GM12878 (cell line): Measurements from ENCODE around the gene LRRC27. TPM values are rescaled to one million over a fixed set of nuclear protein-coding genes. Genes with fewer than 3 reads are reported as not detected.

ENCODE experiments used
- ATAC-seq: fragments of 200-7000 bp; cut with Tn5 transposase; 3 replicates; pipeline ENCODE4 v1.9.1; 2020; ENCODE audit warnings: mild to moderate bottlenecking, moderate library complexity
- BruUV-seq: library from RNA; stranded (reverse); fragments of 400-500 nt; replicated peaks from 2 replicates; lab custom pipeline; 2021; lab: Mats Ljungman, UMichigan
- CTCF ChIA-PET: fragments of 300-600 bp; sonication (Branson Sonifier 250); formaldehyde crosslinking; extraction: SDS; loops from one replicate; lab custom pipeline; 2021; ENCODE audit warnings: inconsistent platforms; lab: Yijun Ruan, JAX
- POLR2A ChIA-PET: fragments of 350-600 bp; formaldehyde crosslinking; extraction: SDS; loops from one replicate; lab custom pipeline; 2021; ENCODE audit warnings: inconsistent platforms; lab: Charles Lee
- RAD21 ChIA-PET: fragments of 300-600 bp; sonication (Branson Sonifier 250); formaldehyde crosslinking; loops from one replicate; lab custom pipeline; 2023; ENCODE audit warnings: antibody characterized with exemption; ENCODE audit not compliant: unreplicated experiment; lab: Charles Lee
- SMC1A ChIA-PET: fragments of 300-600 bp; sonication (Branson Sonifier 250); formaldehyde crosslinking; loops from one replicate; lab custom pipeline; 2023; ENCODE audit not compliant: unreplicated experiment, uncharacterized antibody; lab: Charles Lee
- DNase-seq: peaks from one replicate; pipeline ENCODE4 v3.0.0-alpha.2; 2011; ENCODE audit warnings: low read depth, low spot score
- FAIRE-seq: peaks from 3 replicates; lab custom pipeline; 2011; peaks lifted over from hg19 to GRCh38; lab: Jason Lieb, UNC
- H2AFZ ChIP-seq: 2 replicates; pipeline ENCODE4 v1.6.0; 2011; ENCODE audit warnings: low read depth, low read length, control low read depth; ENCODE audit not compliant: control insufficient read depth
- H3K27ac ChIP-seq: 2 replicates; pipeline ENCODE4 v1.5.1; 2011; ENCODE audit warnings: control low read depth; ENCODE audit not compliant: control insufficient read depth, insufficient read depth
- H3K27me3 ChIP-seq, 2 experiments: replicated peaks in 1 of 2; 2 replicates each; pipeline versions ENCODE4 v1.6.0 to v1.6.1; 2011; ENCODE audit warnings: low read length in 1 of 2; ENCODE audit not compliant: control insufficient read depth in 2 of 2, insufficient read depth in 2 of 2
- H3K36me3 ChIP-seq, 2 experiments: 2 replicates each; pipeline ENCODE4 v1.5.1; 2011; ENCODE audit warnings: low read length in 1 of 2; ENCODE audit not compliant: control insufficient read depth in 2 of 2, insufficient read depth in 2 of 2
- H3K4me1 ChIP-seq: 2 replicates; pipeline ENCODE4 v1.6.1; 2011; ENCODE audit warnings: mild to moderate bottlenecking, low read length, moderate library complexity, mixed read lengths; ENCODE audit not compliant: control insufficient read depth, insufficient read depth
- H3K4me2 ChIP-seq: 2 replicates; pipeline ENCODE4 v1.6.0; 2011; ENCODE audit warnings: control low read depth; ENCODE audit not compliant: control insufficient read depth, insufficient read depth
- H3K4me3 ChIP-seq: fragments of 200-600 bp; sonication (generic); 2 replicates; pipeline ENCODE4 v1.5.1; 2016
- H3K79me2 ChIP-seq: 2 replicates; pipeline ENCODE4 v1.6.0; 2011; ENCODE audit warnings: low read length; ENCODE audit not compliant: control insufficient read depth, insufficient read depth
- H3K9ac ChIP-seq: 2 replicates; pipeline ENCODE4 v1.8.0; 2011; ENCODE audit warnings: low read length, control low read depth, mixed read lengths; ENCODE audit not compliant: control insufficient read depth, insufficient read depth
- H3K9me3 ChIP-seq: replicated peaks from 3 replicates; pipeline ENCODE4 v1.5.1; 2011; ENCODE audit warnings: mild to moderate bottlenecking, low read length; ENCODE audit not compliant: control insufficient read depth, insufficient read depth
- H4K20me1 ChIP-seq: 2 replicates; pipeline ENCODE4 v1.6.0; 2011; ENCODE audit not compliant: control insufficient read depth, insufficient read depth
- CBFB ChIP-seq: IDR thresholded peaks from 2 replicates; pipeline ENCODE4 v1.6.1; 2016; ENCODE audit warnings: antibody characterized with exemption, low read depth
- NR2F1 ChIP-seq: fragments of 450-650 bp; conservative IDR thresholded peaks from 2 replicates; pipeline ENCODE4 v1.6.1; 2017; ENCODE audit warnings: mild to moderate bottlenecking
- POU2F2 ChIP-seq: IDR thresholded peaks from 3 replicates; pipeline ENCODE4 v1.6.1; 2011; ENCODE audit warnings: low read depth, mild to moderate bottlenecking, low read length, borderline replicate concordance
- SIN3A ChIP-seq: IDR thresholded peaks from 2 replicates; pipeline ENCODE4 v1.6.1; 2012; ENCODE audit warnings: low read depth, low read length, improper control_type of control experiment
- WGBS: methylation state at CpG from one replicate; pipeline ENCODE4 v1.1.6; 2016; ENCODE audit warnings: low lambda C conversion rate; ENCODE audit not compliant: insufficient replicate concordance, insufficient coverage; ENCODE audit errors: missing lambda C conversion rate; 5-methylcytosine and 5-hydroxymethylcytosine counted together
- in situ Hi-C: fragments of 300-500 bp; cut with MboI; formaldehyde crosslinking; loops from 9 replicates; pipeline ENCODE4 v1.14.3; 2018; ENCODE audit warnings: mixed read lengths
- intact Hi-C: fragments of 100-400 bp; cut with micrococcal nuclease; formaldehyde crosslinking; loops from one replicate; pipeline ENCODE4 v1.14.2; 2022; ENCODE audit not compliant: unreplicated experiment
- polyA plus RNA-seq, 11 experiments: library from polyadenylated mRNA; depleted of rRNA in 4 of 11; unstranded in 6 of 11; stranded (reverse) in 5 of 11; fragments of >200 nt; fragmentation: Nextera tagmentation in 4 of 11; fragmentation: Illumina TruSeq in 1 of 11; extraction: Ambion mirVana in 4 of 11; extraction: Trizol in 1 of 11; gene quantifications; 1 replicate in 1 of 11; 2 replicates in 10 of 11; pipeline versions ENCODE4 v1.2.1 to v1.2.3, GENCODE V29; 2011 to 2016; ENCODE audit warnings: inconsistent platforms in 2 of 11, missing spikeins in 2 of 11, low read depth in 1 of 11
- total RNA-seq, 4 experiments: library from RNA; depleted of rRNA in 3 of 4; stranded (reverse); fragments of >200 nt in 3 of 4; fragmentation: Illumina TruSeq in 1 of 4; extraction: Trizol in 1 of 4; gene quantifications; 2 replicates each; pipeline versions ENCODE4 v1.2.1 to v1.2.3, GENCODE V29; 2013 to 2021
- TF ChIP-seq, protein P1 (sequence below): fragments of 450-650 bp; formaldehyde crosslinking; IDR thresholded peaks from 2 replicates; pipeline ENCODE4 v1.4.0; 2022; ENCODE audit warnings: mild to moderate bottlenecking, moderate library complexity
- TF ChIP-seq, protein P2 (sequence below): fragments of 450-650 bp; IDR thresholded peaks from 2 replicates; pipeline ENCODE4 v1.6.1; 2017; ENCODE audit warnings: mild to moderate bottlenecking, moderate library complexity
- TF ChIP-seq, protein P3 (sequence below): IDR thresholded peaks from 2 replicates; pipeline ENCODE4 v1.6.1; 2012; ENCODE audit warnings: improper control_type of control experiment, low read depth, low read length; ENCODE audit not compliant: insufficient replicate concordance

Gene LRRC27
- total and polyA plus RNA-seq, 10 of the 15 experiments (the other 5 are each of a cell fraction or from before 2014, with no cell fraction given): 0.48 to 6.9 (median 4.7) TPM

DNA sequence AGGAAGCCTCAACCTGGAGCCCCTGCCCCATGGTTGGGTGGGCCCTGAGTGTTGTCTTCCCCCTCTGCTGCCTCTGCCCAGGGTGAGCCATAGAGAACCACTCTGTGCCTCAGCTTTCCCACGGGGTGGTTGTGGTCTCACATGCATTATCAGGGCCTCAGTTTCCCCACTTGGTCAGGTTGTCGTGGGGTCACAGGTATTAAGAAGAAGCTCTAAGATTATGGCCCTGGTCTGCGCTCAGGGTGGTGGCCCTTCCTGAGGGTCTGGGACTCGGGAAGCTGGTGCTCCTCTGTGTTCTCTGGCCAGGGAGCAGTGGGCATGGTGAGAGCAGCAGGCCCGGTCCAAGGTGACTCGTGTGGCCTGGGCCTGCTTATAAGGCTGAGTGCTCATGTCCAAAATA is 17.8 kb downstream of the LRRC27 start:
- Histone ChIP-seq H4K20me1 (no peaks in the 10 kb centered on the region), H3K9me3 (no peaks in the 10 kb centered on the region), H3K4me1 (no peaks in the 10 kb centered on the region), H3K27me3 (no peaks in the 10 kb centered on the region), H3K4me2 (no peak overlapping the region), H2AFZ (no peak overlapping the region), H3K36me3 (no peaks in the 10 kb centered on the region), H3K79me2 (no peaks in the 10 kb centered on the region), H3K27ac (no peak overlapping the region), H3K4me3 (no peak overlapping the region), H3K9ac (no peak overlapping the region)
- intact Hi-C loops (no loop called here), in situ Hi-C loops (loop anchor here (5.0 kb wide), 1 partner anchor 127 kb away; no protein-coding TSS in a partner anchor)
- CTCF ChIA-PET: interaction anchor here (1.0 kb wide), 1 partner anchor 27 kb away, joined by 3 read pairs; no protein-coding TSS in a partner anchor
- FAIRE-seq (no peak), ATAC-seq (no peak), DNase-seq (no peak)
- 55% methylated on average over 6 of the region's 6 CpGs for WGBS
- POLR2A ChIA-PET: no interaction called here
- SMC1A ChIA-PET: no interaction called here
- BruUV-seq: no TSS peak
- RAD21 ChIA-PET: no interaction called here
- TF ChIP-seq, protein P1, sequence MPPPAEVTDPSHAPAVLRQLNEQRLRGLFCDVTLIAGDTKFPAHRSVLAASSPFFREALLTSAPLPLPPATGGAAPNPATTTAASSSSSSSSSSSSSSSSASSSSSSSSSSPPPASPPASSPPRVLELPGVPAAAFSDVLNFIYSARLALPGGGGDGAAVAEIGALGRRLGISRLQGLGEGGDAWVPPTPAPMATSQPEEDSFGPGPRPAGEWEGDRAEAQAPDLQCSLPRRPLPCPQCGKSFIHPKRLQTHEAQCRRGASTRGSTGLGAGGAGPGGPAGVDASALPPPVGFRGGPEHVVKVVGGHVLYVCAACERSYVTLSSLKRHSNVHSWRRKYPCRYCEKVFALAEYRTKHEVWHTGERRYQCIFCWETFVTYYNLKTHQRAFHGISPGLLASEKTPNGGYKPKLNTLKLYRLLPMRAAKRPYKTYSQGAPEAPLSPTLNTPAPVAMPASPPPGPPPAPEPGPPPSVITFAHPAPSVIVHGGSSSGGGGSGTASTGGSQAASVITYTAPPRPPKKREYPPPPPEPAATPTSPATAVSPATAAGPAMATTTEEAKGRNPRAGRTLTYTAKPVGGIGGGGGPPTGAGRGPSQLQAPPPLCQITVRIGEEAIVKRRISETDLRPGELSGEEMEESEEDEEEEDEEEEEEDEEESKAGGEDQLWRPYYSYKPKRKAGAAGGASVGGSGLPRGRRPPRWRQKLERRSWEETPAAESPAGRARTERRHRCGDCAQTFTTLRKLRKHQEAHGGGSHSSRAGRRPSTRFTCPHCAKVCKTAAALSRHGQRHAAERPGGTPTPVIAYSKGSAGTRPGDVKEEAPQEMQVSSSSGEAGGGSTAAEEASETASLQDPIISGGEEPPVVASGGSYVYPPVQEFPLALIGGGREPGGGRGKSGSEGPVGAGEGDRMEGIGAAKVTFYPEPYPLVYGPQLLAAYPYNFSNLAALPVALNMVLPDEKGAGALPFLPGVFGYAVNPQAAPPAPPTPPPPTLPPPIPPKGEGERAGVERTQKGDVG (CRISPR knock-in tag): no peak
- TF ChIP-seq POU2F2: no peak
- no peak for TF ChIP-seq SIN3A
- no peak for TF ChIP-seq CBFB
- TF ChIP-seq, protein P2, sequence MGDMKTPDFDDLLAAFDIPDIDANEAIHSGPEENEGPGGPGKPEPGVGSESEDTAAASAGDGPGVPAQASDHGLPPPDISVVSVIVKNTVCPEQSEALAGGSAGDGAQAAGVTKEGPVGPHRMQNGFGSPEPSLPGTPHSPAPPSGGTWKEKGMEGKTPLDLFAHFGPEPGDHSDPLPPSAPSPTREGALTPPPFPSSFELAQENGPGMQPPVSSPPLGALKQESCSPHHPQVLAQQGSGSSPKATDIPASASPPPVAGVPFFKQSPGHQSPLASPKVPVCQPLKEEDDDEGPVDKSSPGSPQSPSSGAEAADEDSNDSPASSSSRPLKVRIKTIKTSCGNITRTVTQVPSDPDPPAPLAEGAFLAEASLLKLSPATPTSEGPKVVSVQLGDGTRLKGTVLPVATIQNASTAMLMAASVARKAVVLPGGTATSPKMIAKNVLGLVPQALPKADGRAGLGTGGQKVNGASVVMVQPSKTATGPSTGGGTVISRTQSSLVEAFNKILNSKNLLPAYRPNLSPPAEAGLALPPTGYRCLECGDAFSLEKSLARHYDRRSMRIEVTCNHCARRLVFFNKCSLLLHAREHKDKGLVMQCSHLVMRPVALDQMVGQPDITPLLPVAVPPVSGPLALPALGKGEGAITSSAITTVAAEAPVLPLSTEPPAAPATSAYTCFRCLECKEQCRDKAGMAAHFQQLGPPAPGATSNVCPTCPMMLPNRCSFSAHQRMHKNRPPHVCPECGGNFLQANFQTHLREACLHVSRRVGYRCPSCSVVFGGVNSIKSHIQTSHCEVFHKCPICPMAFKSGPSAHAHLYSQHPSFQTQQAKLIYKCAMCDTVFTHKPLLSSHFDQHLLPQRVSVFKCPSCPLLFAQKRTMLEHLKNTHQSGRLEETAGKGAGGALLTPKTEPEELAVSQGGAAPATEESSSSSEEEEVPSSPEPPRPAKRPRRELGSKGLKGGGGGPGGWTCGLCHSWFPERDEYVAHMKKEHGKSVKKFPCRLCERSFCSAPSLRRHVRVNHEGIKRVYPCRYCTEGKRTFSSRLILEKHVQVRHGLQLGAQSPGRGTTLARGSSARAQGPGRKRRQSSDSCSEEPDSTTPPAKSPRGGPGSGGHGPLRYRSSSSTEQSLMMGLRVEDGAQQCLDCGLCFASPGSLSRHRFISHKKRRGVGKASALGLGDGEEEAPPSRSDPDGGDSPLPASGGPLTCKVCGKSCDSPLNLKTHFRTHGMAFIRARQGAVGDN: no peak
- no peak for TF ChIP-seq NR2F1
- TF ChIP-seq, protein P3, sequence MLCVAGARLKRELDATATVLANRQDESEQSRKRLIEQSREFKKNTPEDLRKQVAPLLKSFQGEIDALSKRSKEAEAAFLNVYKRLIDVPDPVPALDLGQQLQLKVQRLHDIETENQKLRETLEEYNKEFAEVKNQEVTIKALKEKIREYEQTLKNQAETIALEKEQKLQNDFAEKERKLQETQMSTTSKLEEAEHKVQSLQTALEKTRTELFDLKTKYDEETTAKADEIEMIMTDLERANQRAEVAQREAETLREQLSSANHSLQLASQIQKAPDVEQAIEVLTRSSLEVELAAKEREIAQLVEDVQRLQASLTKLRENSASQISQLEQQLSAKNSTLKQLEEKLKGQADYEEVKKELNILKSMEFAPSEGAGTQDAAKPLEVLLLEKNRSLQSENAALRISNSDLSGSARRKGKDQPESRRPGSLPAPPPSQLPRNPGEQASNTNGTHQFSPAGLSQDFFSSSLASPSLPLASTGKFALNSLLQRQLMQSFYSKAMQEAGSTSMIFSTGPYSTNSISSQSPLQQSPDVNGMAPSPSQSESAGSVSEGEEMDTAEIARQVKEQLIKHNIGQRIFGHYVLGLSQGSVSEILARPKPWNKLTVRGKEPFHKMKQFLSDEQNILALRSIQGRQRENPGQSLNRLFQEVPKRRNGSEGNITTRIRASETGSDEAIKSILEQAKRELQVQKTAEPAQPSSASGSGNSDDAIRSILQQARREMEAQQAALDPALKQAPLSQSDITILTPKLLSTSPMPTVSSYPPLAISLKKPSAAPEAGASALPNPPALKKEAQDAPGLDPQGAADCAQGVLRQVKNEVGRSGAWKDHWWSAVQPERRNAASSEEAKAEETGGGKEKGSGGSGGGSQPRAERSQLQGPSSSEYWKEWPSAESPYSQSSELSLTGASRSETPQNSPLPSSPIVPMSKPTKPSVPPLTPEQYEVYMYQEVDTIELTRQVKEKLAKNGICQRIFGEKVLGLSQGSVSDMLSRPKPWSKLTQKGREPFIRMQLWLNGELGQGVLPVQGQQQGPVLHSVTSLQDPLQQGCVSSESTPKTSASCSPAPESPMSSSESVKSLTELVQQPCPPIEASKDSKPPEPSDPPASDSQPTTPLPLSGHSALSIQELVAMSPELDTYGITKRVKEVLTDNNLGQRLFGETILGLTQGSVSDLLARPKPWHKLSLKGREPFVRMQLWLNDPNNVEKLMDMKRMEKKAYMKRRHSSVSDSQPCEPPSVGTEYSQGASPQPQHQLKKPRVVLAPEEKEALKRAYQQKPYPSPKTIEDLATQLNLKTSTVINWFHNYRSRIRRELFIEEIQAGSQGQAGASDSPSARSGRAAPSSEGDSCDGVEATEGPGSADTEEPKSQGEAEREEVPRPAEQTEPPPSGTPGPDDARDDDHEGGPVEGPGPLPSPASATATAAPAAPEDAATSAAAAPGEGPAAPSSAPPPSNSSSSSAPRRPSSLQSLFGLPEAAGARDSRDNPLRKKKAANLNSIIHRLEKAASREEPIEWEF: no peak
